GM18867 (cell line): Measurements from ENCODE around the gene IL21R.
"Not testable (repeated sequence)": the region's sequence is repeated elsewhere in the genome, so short reads cannot be mapped to it uniquely, and the experiment has no call there.

Source experiments
- ATAC-seq: cut with Tn5 transposase; IDR thresholded peaks from one replicate; pipeline ENCODE4 v1.9.1; 2021; ENCODE audit warnings: mild to moderate bottlenecking, moderate library complexity; ENCODE audit not compliant: unreplicated experiment

Gene IL21R

GRCh38 chr16:27425961-27426360 is 24.0 kb downstream of the IL21R start:
- no peak for ATAC-seq

GRCh38 chr16:27426423-27427408 is 24.7 kb downstream of the IL21R start:
- peak; percentile 91 for ATAC-seq

- ATAC-seq, result no peak
Measured at GRCh38 chr16:27427538-27427937, 25.6 kb downstream of the IL21R start.

- no peak for ATAC-seq
Measured at GRCh38 chr16:27428026-27428785, 26.2 kb downstream of the IL21R start.

- no peak for ATAC-seq
Measured at GRCh38 chr16:27429330-27429871, 27.4 kb downstream of the IL21R start.

- no peak for ATAC-seq
Measured at GRCh38 chr16:27429981-27430441, 28.0 kb downstream of the IL21R start.

- ATAC-seq, result no peak
Measured at GRCh38 chr16:27430512-27430911, 28.5 kb downstream of the IL21R start.

- no peak for ATAC-seq
Measured at GRCh38 chr16:27430923-27431484, 29.0 kb downstream of the IL21R start.

GRCh38 chr16:27431773-27432532 is 30.0 kb downstream of the IL21R start:
- no peak for ATAC-seq

GRCh38 chr16:27432558-27432957 is 30.6 kb downstream of the IL21R start:
- ATAC-seq, result no peak

GRCh38 chr16:27433191-27433590 is 31.2 kb downstream of the IL21R start:
- not testable (repeated sequence) for ATAC-seq

GRCh38 chr16:27433636-27434035 is 31.7 kb downstream of the IL21R start:
- no peak for ATAC-seq

- ATAC-seq, result no peak
Measured at GRCh38 chr16:27434141-27435051, 32.4 kb downstream of the IL21R start.

GRCh38 chr16:27435146-27435545 is 33.2 kb downstream of the IL21R start:
- not testable (repeated sequence) for ATAC-seq

- ATAC-seq, result no peak
Measured at GRCh38 chr16:27436065-27436464, 34.1 kb downstream of the IL21R start.

GRCh38 chr16:27436921-27437650 is 35.1 kb downstream of the IL21R start:
- ATAC-seq, result no peak

GRCh38 chr16:27437946-27438345 is 36.0 kb downstream of the IL21R start:
- no peak for ATAC-seq

GRCh38 chr16:27439271-27440018 is 37.5 kb downstream of the IL21R start:
- no peak for ATAC-seq
